Measurements from ENCODE around the gene SUN5. TPM values are rescaled to one million over a fixed set of nuclear protein-coding genes. Genes with fewer than 3 reads are reported as not detected.

SUN5 gene
- total and polyA plus RNA-seq, 2 of the 8 experiments (the other 6 are each of a cell fraction or from before 2014, with no cell fraction given) = not detected

- 89% methylated on average over 15 of the region's 15 CpGs; no CpG with 5 or more reads in 1 of the 2 experiments for WGBS, 2 experiments (ENCODE audit: extremely low coverage in 1 of 2, insufficient coverage in 1 of 2, insufficient read length in 1 of 2, insufficient replicate concordance in 2 of 2, low coverage in 1 of 2, low lambda C conversion rate in 2 of 2, missing lambda C conversion rate in 1 of 2)
- Histone ChIP-seq H2BK15ac (ENCODE audit: low read length) (peak overlapping the region; percentile 84; the same call in 1 of the 2 replicates), H2BK5ac (ENCODE audit: low read depth, low read length) (peak overlapping the region; percentile 54; the same call in 1 of the 2 replicates), H2BK12ac (ENCODE audit: low read depth, low read length) (peak overlapping the region; percentile 94; the same call in 1 of the 2 replicates), H3K79me1 (ENCODE audit: low read depth, low read length) (no peaks in the 10 kb centered on the region; the same call in 1 of the 2 replicates), H2BK20ac (ENCODE audit: low read length) (peak overlapping the region; percentile 95; the same call in 1 of the 2 replicates), H3K14ac (ENCODE audit: insufficient read length) (peak overlapping the region; percentile 73), H2AFZ (ENCODE audit: low read length) (no peak overlapping the region), H3K79me2 (ENCODE audit: control insufficient read depth in 1 of 2, insufficient read depth in 2 of 2, low read length in 2 of 2) (no peaks in the 10 kb centered on the region), H3K4me2 (ENCODE audit: insufficient read depth in 1 of 2, low read depth in 2 of 2, low read length in 2 of 2) (no peak overlapping the region), H3K23ac (ENCODE audit: insufficient read length) (no peak overlapping the region), H3K4ac (replicated peaks; ENCODE audit: insufficient read length, low read depth, low read length) (no peak overlapping the region), H4K5ac (ENCODE audit: insufficient read length, low read depth, low read length) (no peak overlapping the region), H3K9ac (replicated peaks in 1 of 4; ENCODE audit: extremely low read depth in 1 of 4, low read depth in 3 of 4, low read length in 3 of 4) (no peak overlapping the region), H3K4me1 (replicated peaks in 1 of 4; ENCODE audit: control insufficient read depth in 3 of 4, insufficient read depth in 4 of 4, low read length in 3 of 4) (peaks cover 10 to 25% (median 16%) of the 10 kb centered on the region in 4 experiments), H3K9me3 (ENCODE audit: insufficient read depth in 2 of 2, low read depth in 1 of 2, low read length in 1 of 2) (no peaks in the 10 kb centered on the region), H3K4me3 (ENCODE audit: extremely low read depth in 1 of 4, insufficient read depth in 2 of 4, low read depth in 3 of 4, low read length in 4 of 4) (no peak overlapping the region), H3K36me3 (ENCODE audit: control insufficient read depth in 2 of 4, insufficient read depth in 4 of 4, low read length in 3 of 4) (no peaks in the 10 kb centered on the region), H3K27ac (ENCODE audit: low read depth, low read length) (no peak overlapping the region), H2AK5ac (ENCODE audit: low read depth, low read length) (peak overlapping the region; percentile 94; the same call in 1 of the 2 replicates), H3K18ac (ENCODE audit: extremely low read depth, low read length) (peak overlapping the region; percentile 5; the same call in 1 of the 2 replicates), H2BK120ac (replicated peaks; ENCODE audit: low read depth, low read length) (peak overlapping the region; percentile 36), H4K20me1 (replicated peaks in 1 of 2; ENCODE audit: control insufficient read depth in 1 of 2, insufficient read depth in 2 of 2, low read length in 2 of 2) (no peaks in the 10 kb centered on the region), H3K23me2 (ENCODE audit: low read depth, low read length) (no peaks in the 10 kb centered on the region), H4K8ac (ENCODE audit: extremely low read depth, insufficient read depth, low read length) (no peak overlapping the region; the same call in 1 of the 2 replicates), H3K56ac (replicated peaks; ENCODE audit: insufficient read length, low read depth, low read length) (no peak overlapping the region), H4K91ac (replicated peaks; ENCODE audit: insufficient read length, low read length) (peak overlapping the region; percentile 98), H3K27me3 (replicated peaks in 1 of 4; ENCODE audit: control insufficient read depth in 3 of 4, extremely low read depth in 1 of 4, insufficient read depth in 3 of 4, low read length in 3 of 4) (no peaks in the 10 kb centered on the region)
- ChIA-PET CTCF (ENCODE audit: partially characterized antibody) (interaction anchor here (1.3 to 2.2 kb wide), 3 partner anchors 25 to 35 kb away, joined by 5 to 11 read pairs (median 5); partner anchors contain the start of gene SUN5), POLR2A (ENCODE audit: partially characterized antibody) (no interaction called here)
- FAIRE-seq = no peak
- no peak for DNase-seq (ENCODE audit: low read depth in 1 of 2, low spot score in 2 of 2)
- no peak for TF ChIP-seq HDAC6 (IDR thresholded peaks at IDR 0.05; ENCODE audit: low read depth, low read length)
- TF ChIP-seq SUZ12 (IDR thresholded peaks at IDR 0.05; ENCODE audit: low read length) = no peak
- no peak for TF ChIP-seq SP4 (IDR thresholded peaks at IDR 0.05; ENCODE audit: low read length)
- no peak for TF ChIP-seq TAF7 (optimal IDR thresholded peaks at IDR 0.05; ENCODE audit: borderline replicate concordance, low read depth, low read length)
Observed at GRCh38 chr20:32970115-32970972, 33.9 kb downstream of the SUN5 start.
